K562 (cell line): ENCODE data around the gene AFF3. TPM values are rescaled to one million over a fixed set of nuclear protein-coding genes. Genes with fewer than 3 reads are reported as not detected.

Experiments used
- CBX8 ChIP-seq: fragments of 200-600 bp; sonication (generic); IDR thresholded peaks from 2 replicates; pipeline ENCODE4 v1.6.1; 2012; ENCODE audit warnings: borderline replicate concordance, mixed run types, low read depth, mild to moderate bottlenecking, moderate library complexity, mixed read lengths, low read length, control low read depth, inconsistent platforms; ENCODE audit not compliant: poor library complexity, severe bottlenecking; ENCODE audit errors: extremely low read depth
- MYC ChIP-seq, 2 experiments: fragments of 250-450 bp in 1 of 2; sonication (Bioruptor Pico) in 1 of 2; IDR thresholded peaks; 2 replicates each; pipeline versions ENCODE4 v1.5.1 to v1.6.1; 2012 to 2021; ENCODE audit warnings: low read depth in 2 of 2, borderline replicate concordance in 1 of 2, improper control_type of control experiment in 1 of 2, low read length in 1 of 2, mild to moderate bottlenecking in 1 of 2, moderate library complexity in 1 of 2
- NKRF ChIP-seq: fragments of 450-650 bp; IDR thresholded peaks from 2 replicates; pipeline ENCODE4 v1.6.1; 2016; ENCODE audit warnings: borderline replicate concordance
- SETDB1 ChIP-seq: IDR thresholded peaks from one replicate; pipeline ENCODE4 v1.6.1; 2012; ENCODE audit warnings: low read length, control low read depth, inconsistent platforms
- ZNF384 ChIP-seq: IDR thresholded peaks from 2 replicates; pipeline ENCODE4 v1.6.1; 2012; ENCODE audit warnings: low read depth, low read length, improper control_type of control experiment
- polyA plus RNA-seq, 8 experiments: library from polyadenylated mRNA; depleted of rRNA in 4 of 8; stranded (reverse) in 5 of 8; unstranded in 3 of 8; fragments of >200 nt; fragmentation: Nextera tagmentation in 2 of 8; fragmentation: Illumina TruSeq in 1 of 8; extraction: Ambion mirVana in 2 of 8; extraction: Trizol in 1 of 8; gene quantifications; 2 replicates each; pipeline versions ENCODE4 v1.2.1 to v1.2.3, GENCODE V29; 2011 to 2014; ENCODE audit warnings: inconsistent platforms in 1 of 8, missing spikeins in 1 of 8
- total RNA-seq, 7 experiments: library from RNA; depleted of rRNA in 6 of 7; stranded (reverse); fragments of >200 nt in 6 of 7; fragmentation: Illumina TruSeq in 2 of 7; extraction: Trizol in 2 of 7; gene quantifications; 2 replicates each; pipeline versions ENCODE4 v1.2.1 to v1.2.3, GENCODE V29; 2011 to 2021; ENCODE audit warnings: low replicate concordance in 1 of 7
- TF ChIP-seq, protein P1 (sequence below), 2 experiments: fragments of 450-650 bp; formaldehyde crosslinking in 1 of 2; IDR thresholded peaks; 2 replicates each; pipeline versions ENCODE4 v1.4.0 to v1.6.1; 2014 to 2020; ENCODE audit warnings: mild to moderate bottlenecking in 2 of 2, borderline replicate concordance in 1 of 2, low read depth in 1 of 2
- TF ChIP-seq, protein P2 (sequence below): fragments of 450-650 bp; IDR thresholded peaks from 2 replicates; pipeline ENCODE4 v1.7.1; 2018; ENCODE audit warnings: mild to moderate bottlenecking, low read depth; ENCODE audit not compliant: partially characterized antibody

The AFF3 gene
- total and polyA plus RNA-seq, 9 of the 15 experiments (the other 6 are each of a cell fraction or from before 2014, with no cell fraction given): 0.02 to 0.11 TPM; not detected in 7

- TF ChIP-seq, protein P1, sequence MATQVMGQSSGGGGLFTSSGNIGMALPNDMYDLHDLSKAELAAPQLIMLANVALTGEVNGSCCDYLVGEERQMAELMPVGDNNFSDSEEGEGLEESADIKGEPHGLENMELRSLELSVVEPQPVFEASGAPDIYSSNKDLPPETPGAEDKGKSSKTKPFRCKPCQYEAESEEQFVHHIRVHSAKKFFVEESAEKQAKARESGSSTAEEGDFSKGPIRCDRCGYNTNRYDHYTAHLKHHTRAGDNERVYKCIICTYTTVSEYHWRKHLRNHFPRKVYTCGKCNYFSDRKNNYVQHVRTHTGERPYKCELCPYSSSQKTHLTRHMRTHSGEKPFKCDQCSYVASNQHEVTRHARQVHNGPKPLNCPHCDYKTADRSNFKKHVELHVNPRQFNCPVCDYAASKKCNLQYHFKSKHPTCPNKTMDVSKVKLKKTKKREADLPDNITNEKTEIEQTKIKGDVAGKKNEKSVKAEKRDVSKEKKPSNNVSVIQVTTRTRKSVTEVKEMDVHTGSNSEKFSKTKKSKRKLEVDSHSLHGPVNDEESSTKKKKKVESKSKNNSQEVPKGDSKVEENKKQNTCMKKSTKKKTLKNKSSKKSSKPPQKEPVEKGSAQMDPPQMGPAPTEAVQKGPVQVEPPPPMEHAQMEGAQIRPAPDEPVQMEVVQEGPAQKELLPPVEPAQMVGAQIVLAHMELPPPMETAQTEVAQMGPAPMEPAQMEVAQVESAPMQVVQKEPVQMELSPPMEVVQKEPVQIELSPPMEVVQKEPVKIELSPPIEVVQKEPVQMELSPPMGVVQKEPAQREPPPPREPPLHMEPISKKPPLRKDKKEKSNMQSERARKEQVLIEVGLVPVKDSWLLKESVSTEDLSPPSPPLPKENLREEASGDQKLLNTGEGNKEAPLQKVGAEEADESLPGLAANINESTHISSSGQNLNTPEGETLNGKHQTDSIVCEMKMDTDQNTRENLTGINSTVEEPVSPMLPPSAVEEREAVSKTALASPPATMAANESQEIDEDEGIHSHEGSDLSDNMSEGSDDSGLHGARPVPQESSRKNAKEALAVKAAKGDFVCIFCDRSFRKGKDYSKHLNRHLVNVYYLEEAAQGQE (IDR thresholded peaks at IDR 0.05; ENCODE audit: borderline replicate concordance): no peak
- TF ChIP-seq, protein P1 (CRISPR knock-in tag; IDR thresholded peaks at IDR 0.05; ENCODE audit: low read depth): no peak
- TF ChIP-seq, protein P2, sequence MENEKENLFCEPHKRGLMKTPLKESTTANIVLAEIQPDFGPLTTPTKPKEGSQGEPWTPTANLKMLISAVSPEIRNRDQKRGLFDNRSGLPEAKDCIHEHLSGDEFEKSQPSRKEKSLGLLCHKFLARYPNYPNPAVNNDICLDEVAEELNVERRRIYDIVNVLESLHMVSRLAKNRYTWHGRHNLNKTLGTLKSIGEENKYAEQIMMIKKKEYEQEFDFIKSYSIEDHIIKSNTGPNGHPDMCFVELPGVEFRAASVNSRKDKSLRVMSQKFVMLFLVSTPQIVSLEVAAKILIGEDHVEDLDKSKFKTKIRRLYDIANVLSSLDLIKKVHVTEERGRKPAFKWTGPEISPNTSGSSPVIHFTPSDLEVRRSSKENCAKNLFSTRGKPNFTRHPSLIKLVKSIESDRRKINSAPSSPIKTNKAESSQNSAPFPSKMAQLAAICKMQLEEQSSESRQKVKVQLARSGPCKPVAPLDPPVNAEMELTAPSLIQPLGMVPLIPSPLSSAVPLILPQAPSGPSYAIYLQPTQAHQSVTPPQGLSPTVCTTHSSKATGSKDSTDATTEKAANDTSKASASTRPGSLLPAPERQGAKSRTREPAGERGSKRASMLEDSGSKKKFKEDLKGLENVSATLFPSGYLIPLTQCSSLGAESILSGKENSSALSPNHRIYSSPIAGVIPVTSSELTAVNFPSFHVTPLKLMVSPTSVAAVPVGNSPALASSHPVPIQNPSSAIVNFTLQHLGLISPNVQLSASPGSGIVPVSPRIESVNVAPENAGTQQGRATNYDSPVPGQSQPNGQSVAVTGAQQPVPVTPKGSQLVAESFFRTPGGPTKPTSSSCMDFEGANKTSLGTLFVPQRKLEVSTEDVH: no peak
- TF ChIP-seq SETDB1 (no peak), NKRF (no peak), MYC (IDR thresholded peaks at IDR 0.05; ENCODE audit: low read depth, low read length) (no peak), MYC (CRISPR knock-in tag; IDR thresholded peaks at IDR 0.05; ENCODE audit: borderline replicate concordance, low read depth) (no peak), ZNF384 (no peak), CBX8 (no peak)
Observed at GRCh38 chr2:99834426-99834825, 308.0 kb downstream of the AFF3 start (continued).
